Measurements from ENCODE around the gene LYSMD4.

Gene LYSMD4

DNA sequence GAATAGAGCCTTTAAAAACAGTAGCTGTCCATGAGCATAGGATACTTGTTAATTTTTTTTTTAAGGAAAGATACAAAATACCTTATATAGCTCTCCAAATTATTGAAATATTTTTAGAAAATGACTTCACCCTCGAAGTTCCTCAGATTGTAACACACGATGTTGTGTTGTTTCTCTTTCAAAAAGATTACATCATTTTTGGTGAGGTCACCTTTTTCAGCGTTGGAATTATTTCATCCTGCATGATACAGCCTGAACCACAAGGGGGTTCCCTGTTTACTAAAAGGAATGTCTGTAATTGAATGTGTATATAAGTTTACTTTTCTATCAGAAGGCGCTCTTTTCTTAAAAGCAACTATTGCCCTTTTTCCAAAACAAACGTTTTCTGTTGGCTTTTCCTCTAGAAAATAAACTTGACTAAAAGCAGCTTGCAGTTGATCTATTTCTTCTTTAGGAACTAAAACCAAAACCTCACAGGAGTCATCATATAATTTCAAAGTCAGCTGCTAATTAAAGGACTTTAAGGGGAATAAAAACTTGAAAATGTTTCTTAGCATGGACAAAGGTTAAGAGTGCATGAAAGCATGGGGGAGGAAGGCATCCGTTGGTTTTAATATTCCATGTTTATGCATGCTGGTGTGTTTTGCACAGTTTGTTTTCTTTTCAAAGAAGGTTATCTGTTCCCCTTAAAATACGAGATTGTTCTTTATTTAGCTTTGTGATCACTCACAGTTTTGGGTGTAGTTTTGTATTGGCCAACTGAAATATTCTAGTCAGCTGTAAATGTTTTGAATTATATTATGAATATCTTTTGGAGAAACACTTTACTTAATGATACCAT lies 29.4 kb downstream of the LYSMD4 start:
- DNase-seq: peak; percentile 71

DNA sequence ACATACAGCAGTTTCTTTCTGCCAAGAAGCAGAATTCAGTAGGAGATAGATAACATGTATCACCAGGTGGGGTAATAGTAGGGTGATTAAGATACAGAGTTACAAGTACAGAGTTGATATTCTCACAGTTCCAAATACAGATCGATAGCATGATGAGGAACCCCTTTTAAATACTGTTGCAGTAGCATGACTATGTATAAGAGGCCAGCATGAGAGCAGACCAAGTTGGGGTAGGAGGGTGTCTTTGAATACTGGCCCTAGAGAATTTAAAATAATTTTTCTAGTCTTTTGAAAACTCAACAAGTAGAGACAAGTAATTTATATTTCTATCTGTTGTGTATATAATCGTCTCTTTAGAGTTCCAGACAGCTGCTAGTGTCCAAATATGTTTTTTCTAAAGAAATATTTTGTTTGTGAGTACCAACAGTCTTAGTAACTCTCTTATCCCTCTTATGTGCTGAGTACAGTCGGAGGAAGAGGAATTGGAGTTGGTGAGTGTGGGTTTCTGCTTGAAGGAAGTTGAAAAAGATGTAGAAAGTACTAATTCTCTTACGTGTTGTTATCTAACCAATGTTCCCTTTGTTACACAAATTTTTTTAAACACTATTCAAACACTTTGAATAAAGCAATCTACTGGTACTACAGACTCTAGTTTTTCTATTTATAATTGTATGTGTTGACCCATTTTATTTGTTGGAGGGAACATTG lies 30.2 kb downstream of the LYSMD4 start:
- peak; percentile 16 for DNase-seq

DNA sequence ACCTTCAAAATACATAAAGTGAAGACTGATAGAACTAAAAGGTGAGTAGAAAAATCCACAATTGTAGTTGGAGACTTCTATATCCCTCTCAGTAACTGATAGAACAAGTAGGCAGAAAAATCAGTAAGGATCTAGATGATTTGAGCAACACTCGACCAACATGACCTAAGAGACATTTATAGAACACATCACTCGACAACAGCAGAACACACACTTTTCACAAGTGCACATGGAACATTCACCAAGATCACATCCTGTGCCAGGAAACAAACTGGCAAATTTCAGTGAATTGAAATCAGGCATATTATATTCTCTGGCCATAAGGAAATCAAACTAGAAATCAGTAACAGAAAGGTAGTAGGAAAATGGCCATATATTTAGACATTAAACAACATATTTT lies 37.1 kb downstream of the LYSMD4 start:
- DNase-seq: no peak

DNA sequence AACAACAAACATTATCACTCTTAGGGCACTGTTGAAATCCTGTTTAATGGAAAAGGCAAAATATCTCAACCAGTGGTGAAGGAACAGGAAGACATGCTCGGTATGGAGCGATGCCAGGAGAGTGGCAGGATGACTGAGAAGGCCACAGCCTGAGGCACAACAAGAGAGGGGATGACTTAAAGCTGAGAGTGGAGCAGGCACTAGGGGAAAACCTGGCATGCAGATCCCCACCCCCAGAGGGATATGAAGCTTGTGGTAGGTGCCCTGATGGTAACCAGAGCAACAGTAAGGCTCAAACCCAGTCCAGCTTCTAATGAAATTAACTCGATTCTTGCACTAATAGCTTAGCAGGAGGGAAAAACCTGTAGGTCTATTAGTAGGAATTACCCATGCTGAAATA lies 40.4 kb downstream of the LYSMD4 start:
- DNase-seq: peak; percentile 5

DNA sequence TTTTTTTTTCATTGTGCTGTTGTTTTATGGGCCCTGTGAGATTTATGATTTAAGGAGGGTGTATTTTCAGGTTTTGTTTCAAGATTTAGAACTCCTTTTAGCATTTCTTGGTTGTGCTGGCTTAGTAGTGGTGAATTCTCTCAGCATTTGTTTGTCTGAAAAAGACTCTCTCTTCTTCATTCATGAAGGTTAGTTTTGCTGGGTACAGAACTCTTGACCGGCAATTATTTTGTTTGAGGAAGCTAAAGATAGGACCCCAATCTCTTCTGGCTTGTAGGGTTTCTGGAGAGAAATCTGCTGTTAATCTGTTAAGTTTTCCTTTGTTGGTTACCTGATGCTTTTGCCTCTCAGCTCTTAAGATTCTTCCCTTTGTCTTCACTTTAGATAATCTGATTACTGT lies 46.9 kb downstream of the LYSMD4 start:
- DNase-seq: no peak

DNA sequence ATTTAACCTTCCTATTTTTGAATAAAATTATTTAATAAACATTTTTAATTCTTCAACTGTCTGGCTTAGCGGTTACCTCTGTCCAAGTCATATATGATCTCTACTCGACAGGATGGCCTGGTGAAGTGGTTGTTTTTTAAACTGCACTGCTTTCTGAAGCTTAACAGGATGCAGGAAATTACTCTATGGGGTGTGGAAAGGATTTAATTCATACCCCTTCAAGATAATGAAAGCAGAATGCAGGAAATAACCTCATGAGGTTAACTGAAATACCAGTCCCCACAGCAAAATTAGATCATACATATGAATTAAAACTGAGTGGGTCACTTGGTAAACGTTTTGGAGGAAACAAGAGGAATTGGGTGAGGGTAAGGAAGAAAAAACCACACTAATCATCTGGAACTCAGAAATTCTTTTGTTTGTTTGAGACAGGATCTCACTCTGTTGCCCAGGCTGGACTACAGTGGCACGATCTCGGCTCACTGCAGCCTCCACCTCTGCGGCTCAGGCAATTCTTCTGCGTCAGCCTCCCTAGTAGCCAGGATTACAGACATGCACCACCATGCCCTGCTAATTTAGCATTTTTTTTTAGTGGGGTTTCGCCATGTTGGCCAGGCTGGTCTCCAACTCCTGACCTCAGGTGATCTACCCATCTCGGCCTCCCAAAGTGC lies 50.1 kb downstream of the LYSMD4 start:
- peak; percentile 11 for DNase-seq

DNA sequence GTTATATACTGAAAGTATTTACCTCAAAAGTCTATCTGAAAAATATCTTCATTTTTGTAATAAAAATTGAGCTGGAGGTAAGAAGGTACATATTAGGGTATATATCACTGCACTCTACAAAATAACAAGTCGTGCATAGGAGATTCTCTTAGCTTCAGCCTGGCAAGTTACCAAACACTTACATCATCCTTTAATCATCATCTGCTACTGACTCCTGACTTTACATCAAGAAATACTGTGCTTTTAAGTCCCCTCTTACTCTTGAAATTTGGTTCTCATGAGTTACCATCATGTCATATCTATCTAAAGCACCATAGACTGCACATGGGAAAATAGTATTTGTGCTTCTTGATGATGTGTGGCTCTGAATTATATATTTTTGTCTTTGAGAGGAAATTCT lies 50.8 kb downstream of the LYSMD4 start:
- peak; percentile 64 for DNase-seq

DNA sequence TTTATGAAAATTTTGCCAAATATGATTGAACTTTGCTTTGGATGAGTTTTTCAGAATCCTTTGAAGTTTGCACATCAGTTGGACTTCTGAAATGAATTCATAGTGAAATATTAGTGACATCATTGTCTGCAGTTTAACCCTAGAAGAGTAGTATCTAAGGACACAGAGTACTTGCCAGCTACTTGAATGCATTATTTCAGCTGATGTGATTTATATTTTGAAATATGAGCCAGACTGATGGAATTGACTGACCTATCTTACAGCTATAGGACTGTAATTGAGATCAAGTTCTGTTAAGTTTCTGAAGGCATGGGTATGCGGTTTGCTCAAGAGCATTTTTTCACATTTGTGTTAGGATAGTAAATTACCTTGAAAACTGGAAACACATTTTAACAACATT lies 51.2 kb downstream of the LYSMD4 start:
- DNase-seq: peak; percentile 14

DNA sequence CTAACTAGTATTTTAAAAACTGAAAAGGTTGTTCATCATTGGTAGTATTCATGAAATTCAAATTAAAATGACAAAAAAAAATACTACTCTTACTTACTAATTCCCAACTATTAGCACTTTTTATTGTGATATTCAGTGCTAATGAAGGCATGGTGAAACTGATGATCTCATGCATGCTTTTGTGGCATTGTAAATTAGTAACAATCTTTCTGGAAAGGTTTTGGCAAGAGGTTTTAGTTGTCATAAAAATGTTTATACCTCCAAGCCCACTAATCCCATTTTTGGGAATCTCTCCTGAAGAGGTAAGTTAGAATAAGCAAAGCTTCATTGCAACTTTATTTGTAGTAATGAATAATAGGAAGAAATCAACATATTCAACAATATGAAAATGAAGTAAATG lies 53.0 kb downstream of the LYSMD4 start:
- DNase-seq: no peak

DNA sequence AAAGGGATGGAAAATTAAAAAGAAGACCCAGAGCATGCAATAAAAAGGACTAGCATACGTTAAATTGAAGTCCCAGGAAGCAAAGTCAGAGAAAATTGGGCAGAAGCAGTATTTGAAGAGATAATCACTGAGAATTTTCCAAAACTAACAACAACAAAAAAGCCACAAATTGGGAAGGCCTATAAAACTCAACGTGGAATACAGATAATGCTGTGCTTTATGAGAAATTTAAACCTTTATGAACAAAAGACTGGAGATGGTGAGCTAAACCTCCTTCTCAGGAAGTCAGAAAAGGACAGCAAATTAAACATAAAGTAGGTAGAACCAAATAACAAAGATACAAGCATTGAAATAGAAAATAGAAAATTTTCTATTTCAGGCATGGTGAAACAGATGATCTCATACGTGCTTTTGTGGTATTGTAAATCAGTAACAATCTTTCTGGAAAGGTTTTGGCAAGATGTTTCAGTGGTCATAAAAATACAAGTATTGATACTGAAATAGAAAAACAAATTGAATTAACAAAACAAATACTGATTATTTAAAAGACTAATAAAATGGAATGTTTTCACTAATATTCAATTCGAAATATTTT lies 55.6 kb downstream of the LYSMD4 start:
- no peak for DNase-seq
